GM08714 (cell line): Measurements from ENCODE around the gene HHIP.

Source experiments
- H3K4me3 ChIP-seq: fragments of 200-500 bp; sonication (Bioruptor generic); 2 replicates; pipeline ENCODE4 v1.5.1; 2014; ENCODE audit warnings: mild to moderate bottlenecking, low read length, inconsistent platforms
- ZNF274 ChIP-seq: IDR thresholded peaks from 2 replicates; pipeline ENCODE4 v1.6.1; 2012; ENCODE audit warnings: mild to moderate bottlenecking, low read depth, low read length

HHIP gene

GRCh38 chr4:144646523-144647094, 653 bp downstream of the HHIP start:
- H3K4me3 ChIP-seq, result peak overlapping the region; percentile 65
- no peak for TF ChIP-seq ZNF274

- H3K4me3 ChIP-seq, result peak overlapping the region; percentile 65
- TF ChIP-seq ZNF274, result no peak
Observed at GRCh38 chr4:144647095-144647561, 1.2 kb downstream of the HHIP start.

- TF ChIP-seq ZNF274, result no peak
- peak overlapping the region; percentile 65; the same call in 1 of the 2 replicates for H3K4me3 ChIP-seq
Observed at GRCh38 chr4:144647590-144647989, 1.6 kb downstream of the HHIP start.

- H3K4me3 ChIP-seq, result no peak overlapping the region
- no peak for TF ChIP-seq ZNF274
Observed at GRCh38 chr4:144648042-144648441, 2.1 kb downstream of the HHIP start.

GRCh38 chr4:144649646-144650045, 3.7 kb downstream of the HHIP start:
- H3K4me3 ChIP-seq, result no peak overlapping the region
- no peak for TF ChIP-seq ZNF274

- no peak for TF ChIP-seq ZNF274
- H3K4me3 ChIP-seq, result no peak overlapping the region
Observed at GRCh38 chr4:144650311-144651005, 4.5 kb downstream of the HHIP start.

- TF ChIP-seq ZNF274, result no peak
- no peak overlapping the region for H3K4me3 ChIP-seq
Observed at GRCh38 chr4:144653781-144654545, 8.0 kb downstream of the HHIP start.

- no peak for TF ChIP-seq ZNF274
- no peak overlapping the region for H3K4me3 ChIP-seq
Observed at GRCh38 chr4:144655491-144655890, 9.5 kb downstream of the HHIP start.

GRCh38 chr4:144656850-144657249, 10.9 kb downstream of the HHIP start:
- TF ChIP-seq ZNF274, result no peak
- H3K4me3 ChIP-seq, result no peak overlapping the region

GRCh38 chr4:144658015-144658567, 12.1 kb downstream of the HHIP start:
- H3K4me3 ChIP-seq, result no peak overlapping the region
- TF ChIP-seq ZNF274, result no peak

GRCh38 chr4:144658903-144659302, 12.9 kb downstream of the HHIP start:
- no peak overlapping the region for H3K4me3 ChIP-seq
- no peak for TF ChIP-seq ZNF274

- no peak overlapping the region for H3K4me3 ChIP-seq
- TF ChIP-seq ZNF274, result no peak
Observed at GRCh38 chr4:144659447-144659846, 13.5 kb downstream of the HHIP start.

GRCh38 chr4:144663834-144664475, 18.0 kb downstream of the HHIP start:
- TF ChIP-seq ZNF274, result no peak
- no peak overlapping the region for H3K4me3 ChIP-seq

GRCh38 chr4:144666539-144667175, 20.7 kb downstream of the HHIP start:
- H3K4me3 ChIP-seq, result no peak overlapping the region
- no peak for TF ChIP-seq ZNF274
